Measurements from ENCODE around the gene DAAM1.

GRCh38 chr14:59355091-59355490 lies 166.6 kb downstream of the DAAM1 start:
- TF ChIP-seq CTCF (IDR thresholded peaks at IDR 0.05) = no peak
- no peak for TF ChIP-seq POLR2A (IDR thresholded peaks at IDR 0.05)
- TF ChIP-seq EP300 (IDR thresholded peaks at IDR 0.05) = no peak
